Endothelial cell of umbilical vein (primary cell): Measurements from ENCODE around the gene RGS7. TPM values are rescaled to one million over a fixed set of nuclear protein-coding genes. Genes with fewer than 3 reads are reported as not detected.

Experiments
- BruUV-seq: library from RNA; stranded (reverse); fragments of 400-500 nt; replicated peaks from 2 replicates; lab custom pipeline; 2021; lab: Mats Ljungman, UMichigan
- CTCF ChIA-PET: fragments of 300-600, 350-600 bp; sonication (Branson Sonifier 250); formaldehyde crosslinking; loops from one replicate; lab custom pipeline; 2021; ENCODE audit warnings: antibody characterized with exemption, inconsistent platforms; lab: Charles Lee
- POLR2A ChIA-PET: fragments of 300-600, 350-600 bp; sonication (Branson Sonifier 250); formaldehyde crosslinking; loops from one replicate; lab custom pipeline; 2021; ENCODE audit warnings: antibody characterized with exemption, inconsistent platforms; lab: Charles Lee
- DNase-seq: peaks from one replicate; pipeline ENCODE4 v3.0.0-alpha.2; 2011; ENCODE audit warnings: low read depth, low spot score
- FAIRE-seq: peaks from 2 replicates; lab custom pipeline; 2011; peaks lifted over from hg19 to GRCh38; lab: Jason Lieb, UNC
- H2AFZ ChIP-seq: 2 replicates; pipeline ENCODE4 v1.6.0; 2012; ENCODE audit warnings: low read depth, low read length, control low read depth, inconsistent platforms
- H3K27ac ChIP-seq: 2 replicates; pipeline ENCODE4 v1.5.1; 2011; ENCODE audit warnings: low read depth, mild to moderate bottlenecking, control low read depth, low read length, moderate library complexity; ENCODE audit not compliant: insufficient read depth
- H3K27me3 ChIP-seq, 2 experiments: 2 replicates each; pipeline versions ENCODE4 v1.6.0 to v1.6.1; 2011; ENCODE audit warnings: low read length in 2 of 2, mixed read lengths in 1 of 2; ENCODE audit not compliant: control insufficient read depth in 2 of 2, insufficient read depth in 2 of 2
- H3K36me3 ChIP-seq, 2 experiments: 2 replicates in 1 of 2; 3 replicates in 1 of 2; pipeline ENCODE4 v1.5.1; 2011; ENCODE audit warnings: low read length in 2 of 2, mild to moderate bottlenecking in 1 of 2, moderate library complexity in 1 of 2; ENCODE audit not compliant: control insufficient read depth in 2 of 2, insufficient read depth in 2 of 2; ENCODE audit errors: extremely low read depth in 1 of 2
- H3K4me1 ChIP-seq: 3 replicates; pipeline ENCODE4 v1.5.1; 2011; ENCODE audit warnings: mild to moderate bottlenecking, low read length; ENCODE audit not compliant: control insufficient read depth, insufficient read depth; ENCODE audit errors: extremely low read depth
- H3K4me2 ChIP-seq: 2 replicates; pipeline ENCODE4 v1.6.1; 2011; ENCODE audit warnings: low read length, control low read depth, mixed read lengths; ENCODE audit not compliant: insufficient read depth
- H3K4me3 ChIP-seq, 3 experiments: fragments of 200-600 bp in 1 of 3; sonication (generic), shearing (Covaris generic) in 1 of 3; replicated peaks in 1 of 3; 2 replicates each; pipeline ENCODE4 v1.5.1; 2011 to 2016; ENCODE audit warnings: control low read depth in 3 of 3, low read length in 3 of 3, mild to moderate bottlenecking in 2 of 3, inconsistent platforms in 1 of 3, low read depth in 1 of 3, moderate library complexity in 1 of 3; ENCODE audit not compliant: insufficient read depth in 1 of 3
- H3K79me2 ChIP-seq: 2 replicates; pipeline ENCODE4 v1.6.0; 2012; ENCODE audit warnings: low read length, inconsistent platforms; ENCODE audit not compliant: control insufficient read depth, insufficient read depth
- H3K9ac ChIP-seq: replicated peaks from 2 replicates; pipeline ENCODE3; 2011; ENCODE audit warnings: low read length, control low read depth; ENCODE audit not compliant: insufficient read depth; ENCODE audit errors: extremely low read depth
- H3K9me1 ChIP-seq: replicated peaks from 3 replicates; pipeline ENCODE4 v1.6.0; 2011; ENCODE audit warnings: mild to moderate bottlenecking, low read length; ENCODE audit not compliant: control insufficient read depth, insufficient read depth; ENCODE audit errors: extremely low read depth
- H3K9me3 ChIP-seq: replicated peaks from 2 replicates; pipeline ENCODE4 v1.5.1; 2012; ENCODE audit warnings: low read length, inconsistent platforms; ENCODE audit not compliant: control insufficient read depth, insufficient read depth
- H4K20me1 ChIP-seq: replicated peaks from 2 replicates; pipeline ENCODE3; 2011; ENCODE audit warnings: mild to moderate bottlenecking, low read length; ENCODE audit not compliant: control insufficient read depth, insufficient read depth; ENCODE audit errors: extremely low read depth
- CTCF ChIP-seq, 2 donors: IDR thresholded peaks; 1 replicate in 1 of 2; 2 replicates in 1 of 2; pipeline ENCODE4 v1.5.1; 2011; ENCODE audit warnings: low read length in 2 of 2, mild to moderate bottlenecking in 2 of 2, moderate library complexity in 2 of 2, control low read depth in 1 of 2, inconsistent platforms in 1 of 2, low read depth in 1 of 2; ENCODE audit not compliant: insufficient read depth in 1 of 2; ENCODE audit errors: extremely low read depth in 1 of 2
- EZH2 ChIP-seq: IDR thresholded peaks from 2 replicates; pipeline ENCODE4 v1.6.1; 2012; ENCODE audit warnings: borderline replicate concordance, low read depth, mild to moderate bottlenecking, moderate library complexity, low read length, inconsistent platforms; ENCODE audit not compliant: severe bottlenecking
- FOS ChIP-seq: IDR thresholded peaks from 2 replicates; pipeline ENCODE4 v1.6.1; 2011; ENCODE audit warnings: mild to moderate bottlenecking, low read length, moderate library complexity, borderline replicate concordance; ENCODE audit not compliant: insufficient read depth
- GATA2 ChIP-seq: IDR thresholded peaks from 2 replicates; pipeline ENCODE4 v1.7.0; 2011; ENCODE audit warnings: low read depth, mild to moderate bottlenecking, moderate library complexity, mixed read lengths, low read length; ENCODE audit not compliant: insufficient read length, insufficient read depth
- JUN ChIP-seq: IDR thresholded peaks from 2 replicates; pipeline ENCODE4 v1.6.1; 2011; ENCODE audit warnings: borderline replicate concordance, low read depth; ENCODE audit not compliant: insufficient read length, insufficient read depth
- MYC ChIP-seq: IDR thresholded peaks from one replicate; pipeline ENCODE4 v1.6.1; 2011; ENCODE audit warnings: mild to moderate bottlenecking, low read depth, low read length
- POLR2A ChIP-seq: IDR thresholded peaks from 2 replicates; pipeline ENCODE4 v1.6.1; 2012; ENCODE audit warnings: low read depth, mild to moderate bottlenecking, control low read depth, low read length
- POLR2AphosphoS5 ChIP-seq: IDR thresholded peaks from 2 replicates; pipeline ENCODE4 v1.6.1; 2012; ENCODE audit warnings: low read depth, mild to moderate bottlenecking, control low read depth, low read length, moderate library complexity; ENCODE audit not compliant: insufficient read depth
- dilution Hi-C: fragments of 300-500 bp; cut with MboI; formaldehyde crosslinking; loops from one replicate; pipeline ENCODE4 v1.15.0; 2019; ENCODE audit warnings: low sequenced_read_pairs; ENCODE audit not compliant: extremely low pct_ligation_motif_present
- intact Hi-C: fragments of 100-400 bp; cut with micrococcal nuclease; formaldehyde crosslinking; loops from one replicate; pipeline ENCODE4 v1.10.0; 2022
- polyA plus RNA-seq, 4 experiments: library from polyadenylated mRNA; depleted of rRNA in 3 of 4; stranded (reverse) in 3 of 4; unstranded in 1 of 4; fragments of >200 nt; gene quantifications; 2 replicates each; pipeline versions ENCODE4 v1.2.1 to v1.2.3, GENCODE V29; 2011 to 2012; ENCODE audit warnings: missing spikeins in 1 of 4
- total RNA-seq: library from RNA; stranded (reverse); gene quantifications from 2 replicates; pipeline ENCODE4 v1.2.3, GENCODE V29; 2021
- TF ChIP-seq, protein P1 (sequence below): IDR thresholded peaks from 2 replicates; pipeline ENCODE4 v1.6.1; 2011; ENCODE audit not compliant: insufficient read depth, insufficient read length

Gene RGS7
- total and polyA plus RNA-seq, 2 donors (not counting 3 experiments of a cell fraction or from before 2014, with no cell fraction given): 0.43 to 0.44 TPM

DNA sequence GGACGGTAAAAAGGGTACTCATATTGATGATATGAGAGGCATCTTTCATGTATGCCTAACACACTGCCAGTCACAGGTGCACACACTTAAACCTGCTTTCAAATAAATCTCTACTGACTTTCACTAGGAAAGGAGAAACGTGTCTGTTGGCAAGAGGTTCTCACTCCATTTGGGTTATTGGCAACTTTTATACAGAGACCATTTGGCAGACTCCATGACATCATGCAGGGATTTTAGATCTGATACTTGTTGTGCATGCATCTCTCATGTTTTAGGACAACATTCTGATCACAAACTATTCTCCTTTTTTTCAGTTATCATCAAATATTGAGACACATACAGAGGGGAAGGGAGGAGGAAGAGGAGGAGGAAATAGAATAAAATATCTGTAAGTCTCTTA, 31.5 kb downstream of the RGS7 start:
- FAIRE-seq (no peak), DNase-seq (no peak)
- ChIA-PET POLR2A (no interaction called here), CTCF (interaction anchor here (0.5 kb wide), 1 partner anchor 91 kb away, joined by 3 read pairs; no protein-coding TSS in a partner anchor)
- Histone ChIP-seq H3K9ac (no peak overlapping the region), H3K27me3 (no peaks in the 10 kb centered on the region), H3K9me3 (no peaks in the 10 kb centered on the region), H3K4me1 (no peaks in the 10 kb centered on the region), H3K4me3 (no peak overlapping the region), H3K4me2 (no peak overlapping the region), H4K20me1 (no peaks in the 10 kb centered on the region), H3K27ac (no peak overlapping the region), H3K79me2 (no peaks in the 10 kb centered on the region), H2AFZ (no peak overlapping the region), H3K9me1 (no peaks in the 10 kb centered on the region), H3K36me3 (no peaks in the 10 kb centered on the region)
- TF ChIP-seq GATA2 (no peak), JUN (no peak), FOS (no peak), POLR2AphosphoS5 (no peak), EZH2 (no peak), CTCF (IDR thresholded peaks at IDR 0.05; ENCODE audit: extremely low read depth in 1 of 2, insufficient read depth in 1 of 2, low read depth in 1 of 2, low read length in 2 of 2) (no peak), MYC (no peak), POLR2A (no peak)
- TF ChIP-seq, protein P1, sequence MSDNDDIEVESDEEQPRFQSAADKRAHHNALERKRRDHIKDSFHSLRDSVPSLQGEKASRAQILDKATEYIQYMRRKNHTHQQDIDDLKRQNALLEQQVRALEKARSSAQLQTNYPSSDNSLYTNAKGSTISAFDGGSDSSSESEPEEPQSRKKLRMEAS: no peak
- intact Hi-C loops: no loop called here
- no TSS peak for BruUV-seq
- dilution Hi-C loops: no loop called here
